GM18868 (cell line): ENCODE results near the gene HSF2BP.
"Not testable (repeated sequence)": the region's sequence is repeated elsewhere in the genome, so short reads cannot be mapped to it uniquely, and the experiment has no call there.

ENCODE experiments used
- ATAC-seq: cut with Tn5 transposase; IDR thresholded peaks from one replicate; pipeline ENCODE4 v1.9.1; 2021; ENCODE audit warnings: mild to moderate bottlenecking, moderate library complexity; ENCODE audit not compliant: unreplicated experiment

The HSF2BP gene

DNA sequence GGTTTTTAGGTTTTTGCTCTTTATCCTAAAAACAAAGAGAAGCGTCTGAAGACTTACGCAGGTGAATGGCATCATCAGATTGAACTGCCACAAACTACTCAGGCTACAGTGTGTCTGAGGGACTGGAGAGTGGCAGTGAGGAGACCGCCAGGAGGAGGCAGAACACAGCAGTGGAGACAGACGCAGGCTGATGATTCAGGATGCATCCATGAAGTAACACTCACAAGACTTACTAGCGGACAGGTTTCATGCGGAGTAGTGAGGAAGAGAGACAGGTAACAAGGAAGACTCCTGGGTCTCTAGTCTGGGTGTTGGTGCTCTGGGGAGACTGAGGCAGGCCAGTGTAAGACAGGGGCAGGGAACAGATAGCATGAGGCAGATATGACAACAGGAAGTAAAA, 5.7 kb downstream of the HSF2BP start:
- no peak for ATAC-seq

DNA sequence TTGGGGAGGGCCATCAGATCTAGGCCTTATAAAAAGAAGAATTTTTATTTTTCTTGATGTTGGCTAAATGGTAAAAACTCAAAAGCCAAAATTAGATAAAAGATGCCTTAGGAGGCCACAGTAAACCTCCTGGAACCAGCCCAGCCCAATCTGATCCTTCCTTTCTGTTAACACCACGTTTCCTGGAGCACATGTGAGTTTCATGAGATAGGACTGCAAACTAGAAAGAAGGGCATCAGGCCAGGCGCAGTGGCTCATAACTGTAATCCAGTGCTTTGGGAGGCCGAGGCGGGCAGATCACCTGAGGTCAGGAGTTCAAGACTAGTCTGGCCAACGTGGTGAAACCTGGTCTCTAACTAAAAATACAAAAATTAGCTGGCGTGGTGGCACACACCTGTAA, 6.7 kb downstream of the HSF2BP start:
- no peak for ATAC-seq

DNA sequence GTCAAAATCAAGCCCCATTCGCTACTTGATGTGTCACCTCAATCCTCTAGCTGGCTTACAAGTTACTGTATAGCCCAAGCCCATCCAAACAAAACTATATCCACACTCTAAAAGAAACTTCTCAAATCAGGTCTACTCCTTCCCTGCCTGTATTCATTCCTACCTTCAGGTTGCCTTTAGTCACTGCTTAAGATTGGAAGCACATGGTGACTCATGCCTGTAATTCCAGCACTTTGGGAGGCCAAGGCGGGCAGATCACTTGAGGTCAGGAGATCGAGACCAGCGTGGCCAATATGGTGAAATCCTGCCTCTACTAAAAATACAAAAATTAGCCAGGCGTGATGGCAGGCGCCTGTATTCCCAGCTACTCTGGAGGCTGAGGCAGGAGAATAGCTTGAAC, 7.4 kb downstream of the HSF2BP start:
- ATAC-seq = not testable (repeated sequence)

DNA sequence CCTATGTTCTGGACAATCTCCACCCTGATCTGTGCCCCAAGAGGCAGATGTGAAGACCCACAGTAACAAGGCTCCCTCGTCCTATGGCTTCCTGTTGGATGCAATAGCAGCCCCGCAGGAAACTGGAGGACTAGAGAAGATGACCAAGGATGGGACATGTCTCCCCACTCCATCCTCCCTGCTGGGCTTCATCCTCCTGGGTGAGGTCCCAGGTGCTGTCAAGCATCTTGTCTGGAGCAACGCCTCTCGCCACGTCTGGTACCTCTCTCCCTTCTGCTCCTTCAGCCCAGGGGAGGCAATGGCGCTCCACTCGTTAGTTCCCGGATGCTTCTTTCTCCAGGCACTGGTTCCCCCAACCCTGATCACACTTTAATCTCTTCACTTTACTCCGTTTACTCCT, 11.1 kb downstream of the HSF2BP start:
- no peak for ATAC-seq

DNA sequence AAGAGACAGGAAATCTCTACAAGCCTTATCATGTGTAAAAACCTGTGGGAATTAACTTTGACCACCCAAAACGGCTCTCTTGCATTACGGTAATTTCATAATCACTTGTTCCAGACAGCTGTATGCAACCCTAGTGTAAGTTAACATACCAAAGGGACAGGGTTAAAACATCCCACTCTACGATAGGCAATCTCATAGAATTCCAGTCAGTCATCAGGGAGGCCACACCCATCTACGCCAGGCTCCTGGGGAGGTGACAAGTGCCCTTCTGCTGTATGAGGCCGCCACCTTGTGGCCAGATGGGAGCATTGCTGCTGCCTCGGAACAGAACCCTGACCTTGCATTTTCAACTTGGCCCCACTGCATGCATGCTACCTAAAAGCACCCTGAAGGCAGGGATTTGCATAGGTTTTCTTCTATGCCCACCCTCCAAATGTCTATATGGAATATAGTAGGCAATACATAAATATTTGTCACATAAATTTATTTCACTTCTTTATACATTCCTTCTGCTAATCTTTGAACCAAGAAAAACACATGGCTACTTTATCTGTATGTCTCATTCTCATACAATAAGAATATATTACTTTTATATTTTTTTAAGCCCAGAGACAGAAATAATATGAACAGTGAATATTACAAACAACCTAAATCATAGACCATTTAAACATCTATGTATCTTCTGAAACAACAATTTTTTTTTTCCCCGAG, 12.6 kb downstream of the HSF2BP start:
- peak; percentile 69 for ATAC-seq

DNA sequence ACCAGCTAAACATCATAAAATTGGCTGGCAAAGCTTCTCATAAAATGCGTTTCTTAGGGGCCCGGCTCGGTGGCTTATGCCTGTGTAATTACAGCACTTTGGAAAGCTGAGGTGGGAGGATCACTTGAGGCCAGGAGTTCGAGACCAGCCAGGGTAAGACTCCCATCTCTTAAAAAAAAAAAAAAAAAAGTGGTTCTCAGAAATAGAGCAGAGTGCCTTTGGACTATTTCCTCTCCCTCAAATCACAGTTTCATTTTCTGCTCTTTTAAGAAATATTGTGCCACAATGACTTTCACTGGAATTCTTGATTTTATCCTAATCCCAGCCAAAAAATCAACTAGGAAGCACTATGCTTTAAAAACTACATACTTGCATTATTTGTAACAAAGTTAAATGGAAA, 13.3 kb downstream of the HSF2BP start:
- no peak for ATAC-seq

DNA sequence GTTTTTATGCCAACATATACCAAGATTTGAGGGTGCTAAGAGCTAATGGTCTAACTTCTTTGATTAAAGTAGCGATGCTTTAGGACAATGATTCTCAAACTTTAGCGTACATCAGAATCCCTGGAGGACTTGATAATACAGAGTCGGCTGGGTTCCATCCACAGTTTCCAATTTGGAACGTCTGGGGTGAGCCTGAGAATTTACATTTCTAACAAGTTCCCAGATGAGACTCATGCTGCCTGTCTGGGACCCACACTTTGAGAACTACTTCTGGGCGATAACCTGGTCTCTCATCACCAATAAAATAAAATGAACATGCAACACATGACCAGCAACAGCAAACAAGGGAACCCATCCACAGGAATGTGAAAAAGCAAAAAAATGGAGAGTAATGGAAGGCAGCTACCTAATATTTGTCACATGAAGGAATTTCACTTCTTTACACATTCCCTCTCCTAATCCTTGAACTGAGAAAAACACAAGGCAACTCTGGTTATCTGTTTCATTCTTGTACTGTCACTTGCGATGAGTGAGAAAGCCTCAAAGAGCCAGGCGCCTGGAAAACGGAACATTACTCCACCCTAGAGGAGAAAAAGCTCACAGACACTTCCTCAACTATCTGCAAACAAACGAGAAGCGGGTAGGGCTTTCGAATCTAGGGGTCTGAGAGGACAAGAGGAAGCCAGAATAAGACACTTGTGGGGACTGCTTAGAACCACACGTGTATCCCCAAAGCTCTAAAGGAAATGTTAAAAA, 14.0 kb downstream of the HSF2BP start:
- ATAC-seq = no peak

DNA sequence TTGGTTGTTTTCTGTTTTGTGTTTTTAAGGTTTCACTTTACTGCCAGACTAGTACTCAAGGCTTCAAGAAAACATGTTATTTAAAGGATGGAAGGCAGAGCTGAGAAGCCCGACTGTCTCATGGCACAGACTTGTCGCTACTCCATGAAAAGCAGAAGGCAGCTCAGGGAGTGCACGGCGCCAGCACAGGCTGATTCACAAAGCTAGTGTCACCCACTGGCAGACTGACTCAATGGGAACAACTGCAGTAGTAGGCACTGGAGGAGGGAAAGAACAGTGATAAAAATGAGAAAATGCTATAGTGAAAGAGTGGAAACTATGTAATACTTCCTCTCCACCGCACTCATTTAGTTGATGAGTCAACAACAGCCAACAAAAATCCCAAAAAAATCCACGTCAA, 14.7 kb downstream of the HSF2BP start:
- ATAC-seq = no peak

DNA sequence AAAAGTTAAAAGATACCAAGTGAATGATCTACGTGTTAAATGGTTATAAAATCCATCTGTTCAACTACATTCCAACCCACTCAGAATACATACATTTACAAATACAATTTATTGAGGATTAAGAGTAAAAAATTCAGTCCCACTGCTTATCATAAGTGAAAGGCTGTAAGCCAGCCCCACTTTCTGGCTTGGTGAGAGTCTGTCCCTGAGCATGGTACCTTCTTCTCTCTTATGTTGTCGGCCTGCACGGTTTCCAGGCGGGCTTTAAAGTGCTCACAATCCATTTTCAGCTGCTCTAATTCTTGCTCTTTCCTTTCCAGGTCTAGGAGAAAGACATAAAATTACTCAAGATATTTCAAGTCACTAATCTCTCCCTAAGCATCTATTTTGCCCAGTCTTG, 15.2 kb downstream of the HSF2BP start:
- no peak for ATAC-seq

DNA sequence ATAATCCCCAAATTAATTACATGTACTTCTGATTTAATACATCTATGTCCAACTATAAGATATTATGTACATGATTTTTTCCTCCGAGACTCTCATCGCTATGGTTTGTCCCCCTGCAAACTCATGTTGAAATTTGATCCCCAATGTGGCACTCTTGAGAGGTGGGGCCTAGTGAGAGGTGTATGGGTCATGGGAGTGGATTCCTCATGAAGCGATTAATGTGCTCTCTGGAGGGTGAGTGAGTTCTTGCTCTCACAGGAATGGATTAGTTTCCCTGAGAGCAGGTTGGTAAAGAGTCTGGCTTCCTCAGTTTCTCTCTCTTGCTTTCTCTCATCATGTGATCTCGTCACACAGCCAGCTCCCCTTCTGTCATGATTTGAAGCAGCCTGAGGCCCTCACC, 16.1 kb downstream of the HSF2BP start:
- ATAC-seq = no peak

DNA sequence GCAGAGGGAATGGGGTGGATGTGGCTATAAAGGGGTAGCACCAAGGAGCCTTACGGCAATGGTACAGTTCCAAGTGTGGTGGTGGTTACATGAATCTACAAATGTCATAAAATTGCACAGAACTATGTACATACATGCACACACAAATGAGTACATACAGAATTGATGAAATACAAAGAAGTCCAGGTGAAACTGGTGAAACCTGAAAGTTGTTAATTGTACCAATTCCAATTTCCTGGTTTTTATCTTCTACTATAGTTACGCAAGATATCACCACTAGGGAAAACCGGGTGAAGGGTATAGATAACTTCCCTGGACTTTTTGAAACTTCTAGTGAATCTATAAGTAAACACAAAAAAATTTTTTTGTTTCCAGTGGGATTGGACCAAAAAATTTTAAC, 18.9 kb downstream of the HSF2BP start:
- no peak for ATAC-seq

DNA sequence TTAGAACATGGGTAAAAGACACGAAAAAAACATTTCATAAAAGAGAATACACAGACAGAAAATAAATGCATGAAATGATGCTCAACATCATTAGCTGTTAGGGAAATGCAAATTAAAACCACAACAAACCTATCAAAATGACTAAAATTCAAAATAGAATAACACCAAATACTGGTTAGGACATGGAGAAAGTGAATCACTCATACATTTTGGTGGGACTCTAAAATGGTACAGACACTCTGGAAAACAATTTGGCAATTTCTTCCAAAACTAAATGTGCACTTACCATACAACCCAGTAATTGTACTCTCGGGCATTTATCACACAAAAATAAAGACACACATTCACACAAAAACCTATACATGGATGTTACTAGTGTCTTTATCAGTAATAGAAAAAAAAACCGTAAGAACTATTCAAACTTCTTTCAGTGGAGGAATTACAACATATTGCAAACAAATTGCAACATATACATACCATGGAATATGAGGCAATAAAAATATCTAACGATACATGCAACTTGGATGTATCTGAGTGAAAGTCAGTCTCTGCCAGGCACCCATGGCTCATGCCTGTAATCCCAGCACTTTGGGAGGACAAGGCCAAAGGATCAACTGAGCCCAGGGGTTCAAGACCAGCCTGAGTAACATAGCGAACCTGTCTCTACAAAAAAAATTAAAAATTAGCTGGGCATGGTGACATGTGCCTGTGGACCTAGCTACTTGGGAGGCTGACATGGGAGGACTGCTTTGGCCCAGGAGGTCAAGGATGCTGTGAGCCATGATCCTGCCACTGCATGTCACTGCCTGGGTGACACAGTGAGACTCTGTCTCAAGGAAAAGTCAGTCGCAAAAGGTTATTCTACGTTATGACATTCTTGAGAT, 19.6 kb downstream of the HSF2BP start:
- no peak for ATAC-seq

DNA sequence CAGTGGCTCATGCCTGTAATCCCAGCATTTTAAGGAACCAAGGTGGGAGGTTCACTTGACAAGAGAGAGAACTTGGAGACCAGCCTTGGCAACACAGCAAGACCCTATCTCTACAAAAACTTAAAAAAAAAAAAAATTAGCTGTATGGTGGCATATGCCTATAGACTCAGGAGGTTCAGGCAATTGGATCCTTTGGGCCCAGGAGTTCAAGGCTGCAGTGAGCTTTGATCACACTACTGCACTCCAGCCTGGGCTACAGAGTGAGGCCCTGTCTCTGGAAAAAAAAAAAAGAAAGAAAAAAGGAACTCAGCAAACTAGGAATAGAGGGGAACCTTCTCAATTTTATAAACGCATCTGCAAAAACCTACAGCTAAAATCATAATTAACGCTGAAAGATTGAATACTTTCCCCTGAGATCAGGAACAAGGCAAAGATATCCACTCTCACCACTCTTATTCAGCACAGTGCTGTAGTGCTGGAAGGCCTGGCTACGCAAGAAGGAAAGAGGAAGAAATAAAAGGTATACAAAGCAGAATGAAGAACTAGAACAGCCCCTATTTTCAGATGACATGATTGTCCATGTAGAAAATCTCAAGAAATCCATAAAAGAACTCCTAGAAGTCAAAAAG, 21.6 kb downstream of the HSF2BP start:
- no peak for ATAC-seq

DNA sequence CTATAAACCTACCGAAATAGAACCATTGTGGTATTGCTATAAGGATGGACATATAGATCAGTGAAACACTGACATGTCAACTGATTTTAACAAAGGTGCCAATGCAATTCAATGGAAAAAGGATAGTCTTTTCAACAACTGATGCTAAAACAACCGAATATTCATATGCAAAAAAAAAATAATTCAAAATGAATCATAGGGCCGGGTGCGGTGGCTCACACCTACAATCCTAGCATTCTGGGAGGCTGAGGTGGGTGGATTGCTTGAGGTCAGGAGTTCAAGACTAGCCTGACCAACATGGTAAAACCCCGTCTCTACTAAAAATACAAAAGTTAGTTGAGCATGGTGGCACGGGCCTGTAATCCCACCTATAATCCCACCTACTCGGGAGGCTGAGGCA, 23.9 kb downstream of the HSF2BP start:
- no peak for ATAC-seq

DNA sequence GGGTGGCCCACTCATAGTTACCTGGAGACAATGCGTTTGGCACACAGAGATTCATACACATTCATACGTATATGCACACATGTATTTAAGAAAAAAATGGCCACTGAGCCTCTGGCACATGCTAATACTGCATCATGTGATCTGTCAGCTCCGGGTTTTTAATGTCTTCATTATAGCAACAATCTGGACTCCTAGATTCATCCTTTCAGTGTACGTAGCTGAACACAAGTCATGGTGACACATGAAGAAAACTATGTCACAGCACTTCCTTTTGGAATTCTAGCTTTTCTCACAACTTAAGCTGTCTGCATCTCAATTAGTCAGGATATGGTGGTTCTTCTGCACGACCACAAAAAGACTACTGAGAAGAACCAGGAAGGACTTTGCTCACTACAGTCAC, 24.7 kb downstream of the HSF2BP start:
- no peak for ATAC-seq

DNA sequence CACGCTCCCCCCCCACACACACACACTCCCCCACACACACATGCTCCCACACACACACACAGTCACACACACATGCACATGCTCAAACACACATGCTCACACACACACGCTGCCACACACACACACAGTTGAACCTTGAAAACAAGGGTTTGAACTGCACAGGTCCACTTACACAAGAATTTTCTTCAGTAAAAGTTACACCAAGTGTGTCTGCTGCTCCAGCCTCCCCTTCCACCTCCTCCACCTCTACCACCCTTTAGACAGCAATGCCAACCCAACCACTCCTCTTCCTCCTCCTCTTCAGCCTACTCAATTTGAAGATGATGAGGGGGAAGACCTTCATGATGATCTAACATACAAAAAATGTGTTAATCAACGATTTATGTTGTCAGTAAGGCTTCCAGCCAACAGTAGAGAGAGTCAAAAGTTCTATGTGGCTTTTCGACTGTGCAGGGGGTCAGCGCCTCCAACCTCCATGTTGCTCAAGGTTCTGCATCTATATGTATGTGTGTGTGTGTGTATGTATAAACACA, 26.8 kb downstream of the HSF2BP start:
- ATAC-seq = no peak

DNA sequence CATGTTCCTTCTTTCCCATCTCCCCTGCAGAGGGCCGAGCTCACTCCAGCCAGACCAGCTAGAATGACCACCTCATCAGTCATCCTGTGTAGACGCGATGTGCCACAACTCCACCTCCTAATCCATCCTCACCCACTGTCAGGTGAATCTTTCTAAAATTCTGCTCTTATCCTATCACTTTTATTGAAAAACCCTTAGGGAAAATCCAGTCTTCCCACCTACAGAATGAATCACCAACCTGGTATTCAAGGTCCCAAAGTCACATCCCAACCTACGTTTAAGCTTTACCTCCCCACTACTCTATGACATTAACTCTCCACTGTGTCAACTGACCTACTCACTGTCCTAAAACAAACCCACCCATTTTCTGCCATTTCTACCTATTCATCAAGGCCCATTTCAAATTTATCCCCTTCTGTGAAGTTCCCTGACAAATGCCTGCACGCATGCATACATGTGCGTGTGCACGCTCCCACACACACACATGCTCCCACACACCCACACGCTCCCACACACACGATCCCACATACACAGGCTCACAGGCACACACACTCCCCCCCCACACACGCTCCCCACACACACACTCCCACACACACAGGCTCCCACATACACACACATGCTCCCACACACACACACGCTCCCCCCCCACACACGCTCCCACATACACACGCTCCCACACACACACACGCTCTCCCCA, 27.7 kb downstream of the HSF2BP start:
- no peak for ATAC-seq

DNA sequence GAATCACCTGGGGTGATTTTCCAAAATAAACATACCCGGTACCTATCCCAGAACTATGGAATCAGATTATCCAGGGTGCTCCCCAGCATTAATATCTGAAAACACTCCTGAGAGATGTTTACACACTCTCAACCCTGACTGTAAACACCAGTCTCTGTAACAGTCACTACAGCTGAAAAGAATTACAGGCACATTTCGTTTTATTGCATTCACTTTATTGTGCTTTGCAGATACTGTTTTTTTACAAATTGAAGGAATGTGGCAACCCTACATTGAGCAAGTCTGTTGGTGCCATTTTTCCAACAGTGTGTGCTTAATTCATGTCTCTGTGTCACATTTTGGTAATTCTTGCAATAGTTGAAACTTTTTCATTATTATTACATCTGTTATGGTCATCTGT, 31.8 kb downstream of the HSF2BP start:
- ATAC-seq = no peak

DNA sequence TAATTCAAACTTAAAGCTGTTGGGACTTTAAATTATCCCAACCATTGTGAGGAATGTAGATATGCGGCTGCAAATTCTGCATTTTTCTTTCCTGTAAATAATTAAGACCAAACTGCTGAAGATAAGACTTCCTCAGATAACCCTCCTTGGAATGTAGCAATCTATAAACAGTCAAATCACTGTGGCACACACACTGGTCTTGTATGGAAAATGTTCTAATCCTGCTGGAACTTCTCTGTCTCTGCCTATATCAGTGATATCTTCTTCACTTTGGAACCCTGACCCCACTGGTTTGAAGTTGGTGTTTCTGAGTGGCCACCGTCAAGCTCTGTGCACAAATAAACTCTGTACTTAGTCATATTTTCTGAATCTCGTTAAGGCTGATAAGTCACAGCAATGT, 32.9 kb downstream of the HSF2BP start:
- ATAC-seq = no peak

DNA sequence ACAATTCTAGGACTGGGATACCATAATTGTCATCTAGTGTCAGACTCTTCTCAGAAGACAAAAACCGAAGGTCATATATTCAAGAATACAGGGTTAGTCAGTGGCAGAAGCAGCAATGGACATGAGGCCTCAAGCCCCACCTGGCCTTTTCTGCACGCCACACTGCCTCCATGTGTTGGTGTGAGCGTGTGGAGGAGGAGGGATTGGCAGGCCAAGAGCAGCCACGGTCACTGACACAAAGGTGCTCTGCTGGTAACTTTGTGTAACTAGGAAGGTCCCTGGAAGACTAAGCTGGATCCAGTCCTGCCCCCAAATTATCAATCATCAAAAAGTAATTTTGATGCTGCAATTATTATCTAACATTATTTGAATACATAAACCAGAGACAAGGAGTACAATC, 34.9 kb downstream of the HSF2BP start:
- no peak for ATAC-seq
